ENCODE data around the gene CYB5B.
"Not testable (repeated sequence)": the region's sequence is repeated elsewhere in the genome, so short reads cannot be mapped to it uniquely, and the experiment has no call there.

CYB5B gene

DNA sequence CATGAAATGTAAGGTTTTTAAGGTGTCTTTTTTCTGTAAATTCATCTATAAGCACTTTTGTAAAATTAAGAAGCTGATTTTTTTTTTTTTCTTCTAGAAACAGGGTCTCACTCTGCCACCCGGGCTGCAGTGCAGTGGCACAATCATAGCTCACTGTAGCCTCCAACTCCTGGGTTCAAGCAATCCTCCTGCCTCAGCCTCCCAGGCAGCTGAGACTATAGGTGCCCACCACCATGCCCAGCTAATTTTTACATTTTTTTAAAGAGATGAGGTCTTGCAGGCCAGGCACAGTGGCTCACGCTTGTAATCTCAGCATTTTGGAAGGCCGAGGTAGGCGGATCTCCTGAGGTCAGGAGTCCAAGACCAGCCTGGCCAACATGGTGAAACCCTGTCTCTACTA, 4.5 kb upstream of the CYB5B start:
- H3K9me3 Mint-ChIP-seq, result no peaks in the 10 kb centered on the region
- no peak overlapping the region for H3K27ac Mint-ChIP-seq
- no peak for DNase-seq (ENCODE audit: low spot score)
- peaks cover 12% of the 10 kb centered on the region for H3K4me1 Mint-ChIP-seq (ENCODE audit: low read depth)
- no peak overlapping the region for H3K4me3 Mint-ChIP-seq
- no peaks in the 10 kb centered on the region for H3K27me3 Mint-ChIP-seq (ENCODE audit: low read depth)
- peaks cover 8% of the 10 kb centered on the region for H3K36me3 Mint-ChIP-seq (ENCODE audit: low read depth)

DNA sequence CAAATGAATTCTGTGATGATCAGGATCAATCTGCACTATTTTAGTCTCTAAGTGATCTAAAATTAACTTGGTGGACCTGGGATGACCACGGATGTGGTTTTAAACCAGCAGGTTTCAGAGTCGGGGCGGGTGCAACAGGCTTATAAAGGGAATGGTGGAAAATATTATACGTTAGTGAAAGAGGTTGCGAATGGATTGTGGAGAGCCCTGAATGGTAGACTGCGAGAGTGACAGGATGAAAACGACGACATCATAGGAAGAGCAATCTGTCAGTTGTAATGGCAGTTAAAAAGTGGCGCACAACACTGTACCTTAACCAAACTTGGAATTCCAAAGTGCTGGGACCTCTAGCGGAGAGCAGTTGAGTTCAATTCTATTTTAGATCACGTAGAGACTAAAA, 1.2 kb upstream of the CYB5B start:
- Mint-ChIP-seq H3K27ac (peak overlapping the region; percentile 56), H3K4me1 (ENCODE audit: low read depth) (peaks cover 21% of the 10 kb centered on the region), H3K9me3 (no peaks in the 10 kb centered on the region), H3K27me3 (ENCODE audit: low read depth) (no peaks in the 10 kb centered on the region), H3K4me3 (peak overlapping the region; percentile 76), H3K36me3 (ENCODE audit: low read depth) (peaks cover 29% of the 10 kb centered on the region)
- no peak for DNase-seq (ENCODE audit: low spot score)

DNA sequence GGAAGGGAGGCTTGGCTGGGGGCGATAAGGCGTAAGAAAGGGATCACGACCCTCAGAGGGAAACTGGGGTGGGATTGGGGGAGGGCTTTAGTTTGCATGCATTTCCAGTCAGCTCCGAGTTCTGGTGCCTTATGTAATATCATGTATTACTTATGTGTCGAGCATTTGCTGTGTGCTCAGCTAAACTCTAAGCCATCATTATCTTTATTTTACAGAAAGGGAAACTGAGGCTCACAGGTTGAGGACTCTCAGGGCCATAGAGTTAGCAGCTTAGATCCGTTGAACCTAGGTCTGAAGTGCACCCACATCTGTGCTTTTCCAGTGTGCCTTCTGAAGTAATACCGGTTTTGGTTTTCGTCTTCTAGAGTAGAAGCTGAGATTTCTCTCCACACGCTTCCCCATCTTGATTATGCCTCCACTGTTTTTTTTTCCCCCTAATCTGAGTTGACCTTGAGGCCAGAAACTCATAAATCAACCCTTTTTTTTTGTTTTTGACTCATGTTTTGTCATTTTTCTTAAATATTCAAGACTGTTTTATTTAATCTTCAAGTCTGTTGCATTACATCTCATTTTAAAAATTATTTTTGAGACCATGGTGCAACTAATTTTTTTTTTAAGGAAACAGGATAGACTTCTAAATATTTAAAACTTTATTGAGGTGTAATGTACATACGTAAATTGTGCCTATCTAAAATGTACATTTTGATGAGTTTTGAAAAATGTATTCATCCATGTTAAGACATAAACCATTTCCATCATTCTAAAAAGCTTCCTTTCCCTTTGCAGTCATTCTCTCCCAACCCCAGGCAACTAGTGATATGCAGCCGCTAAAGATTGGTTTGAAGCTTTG, 741 bp downstream of the CYB5B start:
- Mint-ChIP-seq H3K4me3 (peak overlapping the region; percentile 98), H3K4me1 (ENCODE audit: low read depth) (peaks cover 33% of the 10 kb centered on the region), H3K27ac (peak overlapping the region; percentile 94), H3K27me3 (ENCODE audit: low read depth) (no peaks in the 10 kb centered on the region), H3K9me3 (peaks cover 11% of the 10 kb centered on the region), H3K36me3 (ENCODE audit: low read depth) (peaks cover 47% of the 10 kb centered on the region)
- DNase-seq (ENCODE audit: low spot score), result no peak

DNA sequence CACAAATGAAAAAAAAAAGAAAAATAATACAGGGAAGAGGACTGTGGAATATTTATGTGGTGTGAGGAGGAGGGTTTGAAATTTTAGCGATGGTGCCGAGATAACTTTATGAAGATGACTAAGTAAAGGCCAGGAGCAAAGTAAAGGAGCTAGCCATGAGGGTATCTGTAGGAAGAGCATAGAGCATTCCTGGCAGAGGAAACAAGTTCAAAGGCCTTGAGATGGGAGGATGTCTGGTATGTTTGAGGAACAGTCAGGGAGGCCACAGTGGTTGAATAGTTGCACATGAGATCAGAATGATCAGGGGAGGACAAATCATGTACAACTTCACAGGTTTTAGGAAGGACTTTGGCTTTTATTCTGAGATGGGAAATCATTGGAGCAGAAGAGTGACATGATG, 4.2 kb downstream of the CYB5B start:
- Mint-ChIP-seq H3K4me1 (ENCODE audit: low read depth) (peaks cover 37% of the 10 kb centered on the region), H3K27me3 (ENCODE audit: low read depth) (no peaks in the 10 kb centered on the region), H3K27ac (peak overlapping the region; percentile 1), H3K36me3 (ENCODE audit: low read depth) (peaks cover 66% of the 10 kb centered on the region), H3K9me3 (peaks cover 11% of the 10 kb centered on the region), H3K4me3 (no peak overlapping the region)
- no peak for DNase-seq (ENCODE audit: low spot score)

DNA sequence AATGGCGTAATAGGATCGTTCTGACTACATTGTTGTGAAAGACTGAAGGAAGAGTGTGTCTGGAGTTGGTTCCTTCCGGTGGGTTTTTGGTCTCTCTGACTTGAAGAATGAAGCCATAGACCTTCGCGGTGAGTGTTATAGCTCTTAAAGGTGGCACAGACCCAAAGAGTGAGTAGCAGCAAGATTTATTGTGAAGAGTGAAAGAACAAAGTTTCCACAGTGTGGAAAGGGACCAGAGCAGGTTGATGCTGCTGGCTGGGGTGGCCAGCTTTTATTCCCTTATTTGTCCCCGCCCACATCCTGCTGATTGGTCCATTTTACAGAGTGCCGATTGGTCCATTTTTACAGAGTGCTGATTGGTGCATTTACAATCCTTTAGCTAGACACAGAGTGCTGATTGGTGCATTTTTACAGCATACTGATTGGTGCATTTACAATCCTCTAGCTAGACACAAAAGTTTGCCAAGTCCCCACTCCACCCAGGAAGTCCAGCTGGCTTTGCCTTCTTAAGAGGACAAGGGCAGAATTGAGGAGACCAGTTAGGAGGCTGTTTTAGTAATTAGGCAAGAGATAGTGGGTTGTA, 4.7 kb downstream of the CYB5B start:
- peaks cover 68% of the 10 kb centered on the region for H3K36me3 Mint-ChIP-seq (ENCODE audit: low read depth)
- not testable (repeated sequence) for H3K27me3 Mint-ChIP-seq (ENCODE audit: low read depth); H3K4me3 Mint-ChIP-seq; DNase-seq (ENCODE audit: low spot score)
- H3K4me1 Mint-ChIP-seq (ENCODE audit: low read depth), result peaks cover 37% of the 10 kb centered on the region
- peaks cover 11% of the 10 kb centered on the region for H3K9me3 Mint-ChIP-seq
- H3K27ac Mint-ChIP-seq, result peak overlapping the region; percentile 1

DNA sequence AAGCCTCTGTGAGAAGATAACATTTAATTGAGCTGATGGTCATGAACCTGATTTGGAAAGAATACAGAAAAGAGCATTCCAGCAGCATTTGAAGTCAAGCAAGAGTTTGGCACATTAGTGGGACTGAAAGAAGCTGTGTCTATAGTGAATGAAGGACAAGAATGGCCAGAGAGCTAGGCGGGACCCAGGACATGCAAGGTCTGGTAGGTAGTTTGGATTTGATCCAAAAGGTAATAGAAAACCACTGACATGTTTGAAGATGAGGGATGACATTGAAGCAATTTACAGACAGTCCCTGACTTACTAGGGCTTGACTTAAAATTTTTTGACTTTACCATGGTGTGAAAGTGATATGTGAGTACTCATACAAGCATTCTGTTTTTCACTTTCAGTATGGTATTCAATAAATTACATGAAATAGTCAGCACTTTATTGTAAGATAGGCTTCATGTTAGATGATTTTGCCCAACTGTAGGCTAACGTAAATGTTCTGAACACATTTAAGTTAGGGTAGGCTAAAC, 7.6 kb downstream of the CYB5B start:
- H3K4me3 Mint-ChIP-seq, result no peak overlapping the region
- H3K36me3 Mint-ChIP-seq (ENCODE audit: low read depth), result peaks cover 65% of the 10 kb centered on the region
- DNase-seq (ENCODE audit: low spot score), result no peak
- peaks cover 11% of the 10 kb centered on the region for H3K9me3 Mint-ChIP-seq
- no peaks in the 10 kb centered on the region for H3K27me3 Mint-ChIP-seq (ENCODE audit: low read depth)
- peak overlapping the region; percentile 23 for H3K27ac Mint-ChIP-seq
- H3K4me1 Mint-ChIP-seq (ENCODE audit: low read depth), result peaks cover 41% of the 10 kb centered on the region

DNA sequence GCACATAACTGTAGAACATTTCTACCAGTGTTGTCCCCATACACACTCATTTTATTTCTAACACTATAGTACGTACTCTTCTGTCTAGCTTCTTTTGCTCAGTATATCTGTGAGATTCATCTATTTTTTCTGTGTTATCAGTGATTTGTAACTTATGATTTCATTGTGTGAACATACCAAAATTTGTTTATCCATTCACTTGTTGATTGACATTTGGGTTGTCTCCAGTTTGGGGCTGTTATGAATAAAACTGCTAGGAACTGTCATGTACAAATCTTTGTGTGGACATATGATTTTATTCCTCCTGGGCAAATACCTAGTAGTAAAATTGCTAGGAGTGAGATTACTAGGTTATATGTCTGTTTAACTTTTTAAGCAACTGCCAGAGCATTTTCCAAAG, 9.6 kb downstream of the CYB5B start:
- Mint-ChIP-seq H3K9me3 (peaks cover 3% of the 10 kb centered on the region), H3K4me3 (no peak overlapping the region), H3K27ac (no peak overlapping the region), H3K27me3 (ENCODE audit: low read depth) (no peaks in the 10 kb centered on the region), H3K4me1 (ENCODE audit: low read depth) (peaks cover 50% of the 10 kb centered on the region), H3K36me3 (ENCODE audit: low read depth) (peaks cover 52% of the 10 kb centered on the region)
- DNase-seq (ENCODE audit: low spot score), result no peak

DNA sequence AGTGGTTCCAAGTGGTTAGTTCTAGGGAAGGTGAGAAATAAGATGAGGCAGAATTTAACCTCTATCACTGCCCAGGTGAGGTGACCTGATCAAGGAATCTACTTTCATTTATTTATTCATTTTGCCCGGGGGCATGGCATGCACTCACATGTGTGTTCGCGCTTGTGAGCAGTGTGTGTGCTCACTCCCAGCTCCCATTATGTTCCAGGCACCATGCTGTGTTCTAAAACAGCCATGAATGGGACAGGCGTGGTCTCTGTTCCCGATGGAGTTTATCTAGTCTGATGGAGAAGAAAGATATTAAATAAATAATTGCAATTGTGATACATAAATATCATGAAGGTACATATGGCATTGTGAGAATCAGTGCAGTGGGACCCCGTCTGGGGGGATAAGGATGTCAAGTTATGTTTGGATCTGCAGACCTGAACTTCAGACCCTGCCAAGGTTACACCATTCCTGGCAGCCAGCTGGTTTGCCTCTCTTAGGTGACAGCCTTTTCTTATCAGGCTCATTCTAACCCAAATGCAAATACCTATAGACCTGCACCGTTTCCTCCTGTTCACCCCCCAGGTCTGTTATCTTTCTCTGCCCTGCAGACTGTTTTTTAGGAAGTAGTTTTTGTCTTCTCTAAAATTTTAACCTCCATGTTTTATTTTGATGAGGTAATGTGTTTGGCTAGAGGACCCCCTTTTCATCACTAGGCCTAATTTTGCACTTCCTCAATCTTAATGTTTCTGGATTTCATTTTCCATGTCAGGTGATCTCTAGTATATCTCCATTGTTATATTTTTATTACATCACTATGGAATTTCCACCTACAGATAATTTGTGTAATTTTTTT, 11.8 kb downstream of the CYB5B start:
- no peaks in the 10 kb centered on the region for H3K9me3 Mint-ChIP-seq
- H3K27me3 Mint-ChIP-seq (ENCODE audit: low read depth), result no peaks in the 10 kb centered on the region
- peaks cover 44% of the 10 kb centered on the region for H3K36me3 Mint-ChIP-seq (ENCODE audit: low read depth)
- H3K4me3 Mint-ChIP-seq, result no peak overlapping the region
- peaks cover 53% of the 10 kb centered on the region for H3K4me1 Mint-ChIP-seq (ENCODE audit: low read depth)
- no peak overlapping the region for H3K27ac Mint-ChIP-seq
- DNase-seq (ENCODE audit: low spot score), result no peak

DNA sequence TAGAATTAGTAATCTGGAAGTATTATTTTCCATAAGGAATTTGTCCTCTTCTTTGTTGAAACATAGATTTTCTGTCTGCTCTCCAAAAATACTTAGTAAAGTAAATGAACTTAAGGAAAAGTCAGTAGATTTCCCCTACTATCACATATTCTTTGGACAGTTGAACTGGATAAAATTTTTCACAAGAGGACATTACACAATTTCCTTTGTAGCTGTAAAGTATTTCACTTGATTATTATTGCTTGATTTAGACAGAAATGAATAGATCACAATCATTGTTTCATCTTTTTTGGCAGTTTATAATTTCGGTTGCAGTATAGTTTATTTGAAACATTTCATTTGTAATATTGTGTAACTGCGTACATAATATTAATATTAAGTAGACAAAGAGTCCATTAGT, 12.5 kb downstream of the CYB5B start:
- peaks cover 39% of the 10 kb centered on the region for H3K36me3 Mint-ChIP-seq (ENCODE audit: low read depth)

DNA sequence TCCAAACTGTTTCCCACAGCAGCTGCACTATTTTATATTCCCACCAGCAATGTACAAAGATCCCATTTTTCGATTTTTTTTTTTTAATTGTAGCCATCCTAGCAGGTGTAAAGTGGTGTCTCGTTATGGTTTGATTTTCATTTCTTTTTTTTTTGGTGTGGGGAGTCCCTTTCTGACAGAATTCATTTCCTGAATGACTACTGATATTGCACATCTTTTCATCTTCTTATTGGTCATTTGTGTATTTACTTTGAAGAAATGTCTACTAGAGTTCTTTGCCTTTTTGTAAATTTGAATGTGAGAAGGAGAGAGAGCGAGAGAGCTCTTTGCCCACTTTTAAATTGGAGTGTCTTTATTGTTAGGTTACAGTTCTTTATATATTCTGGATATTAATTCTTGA, 14.0 kb downstream of the CYB5B start:
- Mint-ChIP-seq H3K36me3 (ENCODE audit: low read depth) (peaks cover 35% of the 10 kb centered on the region), H3K27me3 (ENCODE audit: low read depth) (no peaks in the 10 kb centered on the region), H3K4me1 (ENCODE audit: low read depth) (peaks cover 53% of the 10 kb centered on the region), H3K4me3 (peak overlapping the region; percentile 2), H3K27ac (peak overlapping the region; percentile 22), H3K9me3 (no peaks in the 10 kb centered on the region)
- DNase-seq (ENCODE audit: low spot score), result no peak

More for the DNA sequence above, 12.5 kb downstream of the CYB5B start:
- H3K27ac Mint-ChIP-seq, result no peak overlapping the region
- H3K4me1 Mint-ChIP-seq (ENCODE audit: low read depth), result peaks cover 54% of the 10 kb centered on the region
- no peaks in the 10 kb centered on the region for H3K9me3 Mint-ChIP-seq
- no peaks in the 10 kb centered on the region for H3K27me3 Mint-ChIP-seq (ENCODE audit: low read depth)
- DNase-seq (ENCODE audit: low spot score), result no peak
- H3K4me3 Mint-ChIP-seq, result no peak overlapping the region

DNA sequence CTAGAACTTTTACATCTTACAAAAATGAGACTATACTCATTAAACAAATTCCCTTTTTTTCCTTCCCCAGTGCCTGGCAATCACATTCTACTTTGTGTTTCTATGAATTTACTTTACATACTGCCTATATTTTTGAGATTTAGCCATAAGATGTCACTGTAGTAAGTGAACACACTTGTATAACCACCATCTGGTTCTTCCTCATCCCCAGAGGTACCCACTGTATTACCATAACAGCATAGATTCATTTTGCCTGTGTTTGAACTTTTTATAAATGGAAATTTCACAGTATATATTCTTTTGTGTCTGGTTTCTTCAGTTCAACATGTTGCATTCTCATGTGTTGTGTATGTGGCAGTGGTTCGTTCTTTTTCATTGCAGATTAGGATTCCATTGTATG, 15.8 kb downstream of the CYB5B start:
- no peaks in the 10 kb centered on the region for H3K9me3 Mint-ChIP-seq
- H3K27ac Mint-ChIP-seq, result peak overlapping the region; percentile 72
- peaks cover 34% of the 10 kb centered on the region for H3K36me3 Mint-ChIP-seq (ENCODE audit: low read depth)
- peaks cover 61% of the 10 kb centered on the region for H3K4me1 Mint-ChIP-seq (ENCODE audit: low read depth)
- H3K27me3 Mint-ChIP-seq (ENCODE audit: low read depth), result no peaks in the 10 kb centered on the region
- no peak overlapping the region for H3K4me3 Mint-ChIP-seq
- DNase-seq (ENCODE audit: low spot score), result no peak

DNA sequence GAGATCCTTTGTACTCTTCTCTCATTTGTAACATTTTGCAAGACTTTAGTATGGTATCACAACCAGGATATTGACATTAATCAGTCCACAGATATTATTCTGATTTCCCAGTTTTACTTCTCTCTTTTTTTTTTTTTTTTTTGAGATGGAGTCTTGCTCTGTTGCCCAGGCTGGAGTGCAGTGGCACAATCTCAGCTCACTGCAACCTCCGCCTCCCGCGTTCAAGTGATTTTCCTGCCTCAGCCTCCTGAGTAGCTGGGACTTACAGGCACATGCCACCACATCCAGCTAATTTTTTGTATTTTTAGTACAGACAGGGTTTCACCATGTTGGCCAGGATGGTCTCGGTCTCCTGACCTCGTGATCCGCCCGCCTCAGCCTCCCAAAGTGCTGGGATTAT, 16.6 kb downstream of the CYB5B start:
- not testable (repeated sequence) for H3K27me3 Mint-ChIP-seq (ENCODE audit: low read depth); H3K4me3 Mint-ChIP-seq; H3K27ac Mint-ChIP-seq; H3K9me3 Mint-ChIP-seq; DNase-seq (ENCODE audit: low spot score)
- H3K4me1 Mint-ChIP-seq (ENCODE audit: low read depth), result peaks cover 58% of the 10 kb centered on the region
- H3K36me3 Mint-ChIP-seq (ENCODE audit: low read depth), result peaks cover 32% of the 10 kb centered on the region

DNA sequence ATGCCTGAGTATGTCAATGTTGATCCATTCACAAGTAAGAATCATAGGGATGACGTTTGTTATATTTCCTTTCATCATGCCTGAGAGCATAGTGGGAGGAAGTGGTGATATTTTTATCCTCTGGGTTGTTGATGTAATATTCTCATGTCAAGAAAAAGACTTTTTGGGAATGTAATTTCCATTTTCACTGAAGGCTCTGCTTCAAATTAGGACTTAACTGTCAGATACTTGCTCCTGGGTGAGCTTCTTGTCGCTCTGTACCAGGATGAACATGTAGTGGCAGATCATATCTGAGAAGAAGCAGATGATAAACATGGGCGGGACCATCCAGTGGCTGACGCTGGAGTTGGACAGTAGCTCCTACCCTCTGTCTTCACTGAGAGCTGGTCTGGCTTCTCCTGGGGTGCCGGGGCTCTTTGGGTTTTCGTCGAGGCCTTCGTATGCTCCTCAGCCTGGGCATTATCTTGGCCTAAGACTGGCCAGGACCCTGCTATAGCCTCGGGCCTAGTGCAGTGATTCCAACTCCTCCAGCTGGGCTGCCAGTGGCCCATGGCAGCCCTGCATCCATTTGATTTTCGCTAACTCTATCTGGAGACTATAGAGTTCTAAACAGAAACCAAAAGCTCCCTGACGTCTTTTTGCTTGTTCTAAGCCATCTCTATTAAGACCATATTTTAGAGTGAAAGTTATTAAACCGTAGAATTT, 19.7 kb downstream of the CYB5B start:
- Mint-ChIP-seq H3K27ac (peak overlapping the region; percentile 96), H3K27me3 (ENCODE audit: low read depth) (no peaks in the 10 kb centered on the region), H3K36me3 (ENCODE audit: low read depth) (peaks cover 40% of the 10 kb centered on the region), H3K9me3 (no peaks in the 10 kb centered on the region), H3K4me1 (ENCODE audit: low read depth) (peaks cover 48% of the 10 kb centered on the region), H3K4me3 (peak overlapping the region; percentile 84)
- peak; percentile 24 for DNase-seq (ENCODE audit: low spot score)

Data from T-helper 2 cell treated with Interferon-gamma antibody and Interleukin-4, amounts not matched to agents 5 μg/mL and 100 μg/mL, for 36 hours (primary cell).